Measurements from ENCODE around the gene ANO6. TPM values are rescaled to one million over a fixed set of nuclear protein-coding genes. Genes with fewer than 3 reads are reported as not detected.
"Not testable (repeated sequence)": the region's sequence is repeated elsewhere in the genome, so short reads cannot be mapped to it uniquely, and the experiment has no call there.

Gene ANO6
- polyA plus RNA-seq, 3 donors, result 11.7 to 59.2 (median 21.8) TPM

DNA sequence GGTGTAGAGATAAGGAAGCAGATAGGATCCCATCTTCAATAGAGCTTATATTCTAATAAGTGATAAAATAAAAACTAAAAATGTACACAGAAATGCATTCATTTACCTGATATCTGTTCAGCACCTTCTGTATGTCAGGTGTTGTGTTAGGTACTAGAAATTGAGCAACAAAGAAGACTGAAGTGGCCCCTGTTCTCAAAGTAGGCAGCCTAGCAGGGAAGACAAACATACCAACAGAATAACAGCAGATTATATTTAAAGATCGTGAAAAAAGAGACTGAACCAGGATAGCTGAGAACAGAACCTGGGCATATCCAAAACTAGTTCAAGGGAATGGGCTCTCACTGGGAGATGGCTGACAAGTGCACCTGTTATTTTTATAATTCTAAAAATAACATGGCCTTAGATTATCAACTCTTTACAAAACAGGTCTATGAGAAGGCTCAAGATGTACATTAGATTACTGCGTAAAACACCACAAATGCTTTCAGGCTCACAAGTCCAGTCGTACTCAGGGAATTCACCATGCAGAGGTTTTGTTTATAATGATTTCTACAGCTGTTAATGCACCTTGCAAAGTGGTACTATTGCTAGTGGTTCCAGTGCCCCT lies 16.4 kb downstream of the ANO6 start:
- 39 to 96% (median 90%) methylated on average over 3 of the region's 3 CpGs for WGBS, 3 donors
- no peak overlapping the region for H3K27ac ChIP-seq (ENCODE audit: low read depth, low read length)

DNA sequence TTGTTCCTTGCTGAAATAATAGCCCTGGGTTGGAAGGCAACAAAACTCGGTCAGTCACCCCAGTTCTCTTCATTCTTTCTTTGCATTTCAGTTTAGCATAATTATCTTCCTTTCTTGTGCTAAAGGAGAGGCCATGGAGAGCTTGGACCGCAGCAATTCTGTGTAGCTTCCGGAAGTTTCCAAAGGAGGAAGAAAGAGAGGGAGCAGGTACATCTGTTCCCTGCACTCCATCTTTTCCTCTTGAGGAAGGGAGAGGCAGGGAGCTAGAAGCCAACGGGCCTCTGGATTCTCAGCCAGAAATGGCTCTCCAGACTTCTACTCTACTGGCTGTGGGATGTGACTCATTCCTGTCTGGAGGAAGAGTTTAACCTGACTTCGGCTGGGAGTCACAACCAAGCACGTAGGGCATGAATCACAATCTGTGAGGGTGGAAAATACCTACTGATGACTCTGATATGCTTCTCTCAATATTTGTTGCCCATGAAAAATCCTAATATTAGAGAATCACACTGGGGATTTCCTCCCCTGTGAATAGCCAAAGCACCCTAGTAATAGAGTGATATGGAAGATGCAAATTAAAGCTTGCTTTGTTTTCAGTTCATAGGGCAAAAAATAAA lies 17.0 kb downstream of the ANO6 start:
- H3K27ac ChIP-seq (ENCODE audit: low read depth, low read length), result no peak overlapping the region
- 41 to 59% (median 52%) methylated on average over 6 of the region's 6 CpGs for WGBS, 3 donors

DNA sequence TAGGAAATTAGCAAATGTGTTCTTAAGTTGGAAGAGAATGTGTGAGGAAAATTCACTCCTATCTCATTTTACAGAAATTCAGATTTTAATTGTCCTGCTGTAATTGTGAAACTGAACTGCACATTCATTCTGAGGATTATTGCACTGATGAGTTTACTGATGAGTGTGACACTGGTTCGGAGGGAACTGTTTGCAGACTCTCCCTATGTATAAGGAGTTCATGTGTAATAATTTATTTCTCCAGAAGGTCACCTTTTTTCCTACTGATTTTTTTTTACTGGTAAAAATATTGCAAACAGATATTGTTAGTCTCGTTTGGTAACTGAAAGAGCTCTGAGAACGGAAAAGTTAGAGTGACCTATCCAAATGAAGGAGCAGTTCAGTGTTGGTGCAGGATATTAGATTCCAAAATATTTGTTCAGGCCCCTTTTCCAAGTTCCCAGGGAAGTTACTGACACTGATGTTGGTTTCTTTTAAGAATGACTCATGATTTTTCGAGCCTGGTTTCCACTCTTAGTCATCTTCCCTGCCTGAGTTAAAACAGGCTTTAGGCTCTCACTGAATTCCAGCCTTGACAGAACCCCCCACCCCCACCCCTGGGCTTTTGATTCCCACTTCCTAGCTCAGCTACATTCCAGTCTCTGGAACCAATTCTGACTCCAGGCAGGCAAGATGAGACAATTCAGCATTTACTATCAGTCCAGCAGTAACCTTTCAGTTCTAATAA lies 18.4 kb downstream of the ANO6 start:
- 20 to 31% (median 22%) methylated on average over 4 of the region's 4 CpGs for WGBS, 3 donors
- H3K27ac ChIP-seq (ENCODE audit: low read depth, low read length), result no peak overlapping the region

DNA sequence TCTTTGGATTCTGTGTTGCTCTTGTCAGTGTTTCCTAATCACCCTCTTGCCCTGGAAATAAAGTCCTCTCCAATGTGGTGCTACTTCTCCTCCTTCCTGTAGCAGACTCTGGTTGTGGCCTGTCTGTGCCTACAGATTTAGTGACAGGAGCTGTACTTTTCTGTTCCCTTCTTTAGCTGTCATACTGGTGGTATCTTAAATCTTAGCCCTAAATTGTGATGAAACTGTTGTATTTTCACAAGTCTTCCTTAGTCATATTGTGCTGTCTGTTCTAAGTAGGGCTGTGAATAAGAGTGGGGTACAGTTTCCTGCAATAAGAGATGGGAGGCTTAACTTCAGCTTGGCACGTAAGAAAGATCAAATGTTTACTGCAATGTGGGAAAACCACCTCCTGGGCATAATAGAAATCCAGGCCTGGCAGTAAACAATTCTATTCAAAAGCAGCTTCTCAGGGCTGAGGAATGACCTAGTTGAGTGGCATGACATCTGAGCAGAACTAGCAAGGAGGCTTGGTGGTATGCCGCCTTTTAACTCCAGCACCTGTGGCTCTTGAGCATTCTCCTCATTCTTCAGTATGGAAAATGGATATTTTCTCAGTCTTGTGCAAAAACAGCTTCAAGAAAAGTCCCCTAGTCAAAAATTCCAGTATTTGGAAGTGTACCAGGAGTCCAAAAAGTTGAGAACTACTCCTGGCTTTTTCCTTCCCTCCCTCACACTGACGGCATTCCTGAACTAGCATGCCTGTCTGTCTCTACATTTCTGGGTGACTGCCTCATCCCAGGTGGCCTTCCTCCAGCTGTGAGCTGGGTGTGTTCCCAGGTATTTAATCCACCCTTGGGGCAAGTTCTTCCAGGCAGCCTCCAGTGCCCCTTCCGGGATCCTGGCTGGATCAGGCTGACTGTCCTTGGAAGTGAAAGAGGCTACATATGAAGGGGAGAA lies 19.5 kb downstream of the ANO6 start:
- H3K27ac ChIP-seq (ENCODE audit: low read depth, low read length), result peak overlapping the region; percentile 9
- WGBS, 3 donors, result 26 to 60% (median 59%) methylated on average over 4 of the region's 4 CpGs

DNA sequence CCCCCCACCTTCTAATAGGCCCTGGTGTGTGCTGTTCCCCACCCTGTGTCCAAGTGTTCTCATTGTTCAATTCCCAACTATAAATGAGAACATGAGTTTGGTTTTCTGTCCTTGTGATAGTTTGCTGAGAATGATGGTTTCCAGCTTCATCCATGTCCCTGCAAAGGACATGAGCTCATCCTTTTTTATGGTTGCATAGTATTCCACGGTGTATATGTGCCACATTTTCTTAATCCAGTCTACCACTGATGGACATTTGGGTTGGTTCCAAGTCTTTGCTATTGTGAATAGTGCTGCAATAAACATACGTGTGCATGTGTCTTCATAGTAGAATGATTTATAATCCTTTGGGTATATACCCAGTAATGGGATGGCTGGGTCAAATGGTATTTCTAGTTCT lies 20.5 kb downstream of the ANO6 start:
- 50 to 94% (median 79%) methylated on average over 1 to 2 of the region's 2 CpGs for WGBS, 3 donors
- not testable (repeated sequence) for H3K27ac ChIP-seq (ENCODE audit: low read depth, low read length)

DNA sequence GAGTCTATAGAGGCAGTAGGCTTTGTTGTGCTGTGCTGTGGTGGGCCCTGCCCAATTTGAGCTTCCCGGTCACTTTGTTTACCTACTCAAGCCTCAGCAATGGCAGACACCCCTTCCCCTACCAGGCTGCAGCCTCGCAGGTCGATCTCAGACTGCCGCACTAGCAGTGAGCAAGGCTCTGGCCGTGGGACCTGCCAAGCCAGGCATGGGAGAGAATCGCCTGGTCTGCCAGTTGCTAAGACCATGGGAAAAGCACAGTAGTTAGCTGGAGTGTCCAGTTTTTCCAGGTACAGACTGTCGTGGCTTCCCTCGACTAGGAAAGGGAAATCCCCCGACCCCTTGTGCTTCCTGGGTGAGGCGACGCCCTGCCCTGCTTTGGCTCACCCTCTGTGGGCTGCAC lies 26.3 kb downstream of the ANO6 start:
- no peak overlapping the region for H3K27ac ChIP-seq (ENCODE audit: low read depth, low read length)
- WGBS, 3 donors, result 43 to 89% (median 88%) methylated on average over 11 of the region's 11 CpGs

DNA sequence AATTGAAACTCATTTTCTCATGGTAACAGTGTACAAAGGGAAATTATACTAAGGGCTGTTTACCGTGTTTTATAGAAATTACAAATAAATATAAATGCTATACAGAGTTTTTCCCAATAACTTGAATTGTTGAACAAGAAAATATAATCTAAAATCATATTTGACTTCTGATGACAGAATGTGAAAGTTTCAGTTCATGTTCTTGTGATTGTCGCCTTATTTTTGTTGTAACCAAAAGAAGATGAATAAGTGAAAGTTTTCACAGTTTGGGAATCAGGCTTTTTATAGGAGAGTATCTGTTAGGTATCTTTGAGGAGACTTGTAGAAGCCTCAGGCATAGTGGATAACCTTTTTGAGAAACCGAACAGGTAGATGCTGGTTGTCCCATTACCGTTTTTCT lies 28.1 kb downstream of the ANO6 start:
- H3K27ac ChIP-seq (ENCODE audit: low read depth, low read length), result no peak overlapping the region

DNA sequence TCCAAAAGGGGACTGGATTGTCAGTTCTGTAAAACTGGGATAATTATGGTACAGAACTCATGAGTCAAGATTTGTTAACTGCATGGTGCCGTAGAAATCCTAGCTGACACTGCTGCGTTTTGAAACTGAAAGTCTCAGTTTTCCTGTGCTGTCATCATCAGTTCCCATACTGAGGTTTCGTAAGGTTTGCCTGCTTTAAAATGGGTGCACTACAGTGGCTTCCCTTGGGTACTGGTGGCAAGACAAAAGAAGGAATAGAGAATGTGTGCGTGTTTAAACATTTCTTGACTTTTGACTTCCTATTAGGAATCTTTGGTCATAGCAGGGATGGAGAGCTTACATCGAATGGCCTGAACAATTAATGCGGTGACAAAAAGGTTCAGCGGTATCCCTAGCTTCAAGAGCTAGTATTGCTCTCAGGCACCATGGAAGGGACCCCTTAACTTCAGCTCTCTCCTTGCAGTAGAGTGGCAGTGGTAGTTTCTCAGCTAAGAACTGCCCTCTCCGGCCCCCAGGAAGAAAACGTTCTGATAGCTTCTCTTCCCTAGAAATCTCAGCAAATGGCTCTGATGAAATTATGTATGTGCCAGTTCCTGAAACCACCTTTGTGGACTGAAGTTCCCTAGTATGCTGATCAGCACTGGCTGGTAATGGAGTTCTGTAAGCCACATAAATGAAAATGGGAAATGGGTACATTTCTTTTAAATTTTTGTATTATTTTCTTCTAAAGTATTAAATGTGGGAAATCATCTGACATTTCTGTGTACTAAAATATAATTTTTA lies 28.9 kb downstream of the ANO6 start:
- H3K27ac ChIP-seq (ENCODE audit: low read depth, low read length), result no peak overlapping the region
- 54 to 91% (median 55%) methylated on average over 9 of the region's 9 CpGs for WGBS, 3 donors

More for the DNA sequence above, 28.1 kb downstream of the ANO6 start:
- 86 to 95% (median 87%) methylated on average over 4 of the region's 4 CpGs for WGBS, 3 donors

DNA sequence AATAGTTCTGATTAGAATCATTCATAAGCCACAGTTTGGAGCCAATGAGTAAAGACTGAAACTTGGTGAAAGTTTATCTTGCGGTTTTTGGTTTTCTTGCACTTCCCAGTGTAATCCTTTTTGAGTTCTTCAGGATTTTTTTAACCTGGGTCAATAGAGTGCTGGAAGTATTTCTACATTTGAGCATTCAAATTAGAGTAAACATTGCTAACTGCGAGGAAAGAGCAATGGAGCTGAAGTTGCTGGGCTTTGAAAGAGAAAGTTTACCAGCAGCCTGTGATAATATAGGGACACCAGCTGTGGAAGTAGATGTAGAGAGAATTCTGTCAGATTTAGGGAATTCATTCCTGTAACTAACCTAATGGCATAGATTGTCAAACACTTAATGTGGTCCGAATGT lies 30.3 kb downstream of the ANO6 start:
- no peak overlapping the region for H3K27ac ChIP-seq (ENCODE audit: low read depth, low read length)
- WGBS, 3 donors, result 63 to 89% (median 77%) methylated on average over 3 of the region's 3 CpGs

DNA sequence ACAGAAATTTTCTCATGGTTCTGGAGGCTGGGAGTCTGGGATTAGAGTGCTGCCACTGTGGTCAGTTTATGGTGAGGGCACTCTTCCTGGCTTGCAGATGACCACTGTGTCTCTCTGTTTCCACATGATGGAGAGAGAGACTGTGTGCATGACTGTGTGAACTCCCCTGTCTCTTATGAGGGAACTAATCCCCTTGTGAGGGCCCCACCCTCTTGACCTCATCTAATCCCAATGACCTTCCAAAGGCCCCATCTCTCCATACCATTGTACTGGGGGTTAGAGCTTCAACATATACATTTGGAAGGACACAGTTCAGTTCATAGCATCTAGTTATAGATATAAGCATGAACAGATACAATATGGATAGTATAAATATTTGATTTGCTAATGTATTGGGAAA lies 31.7 kb downstream of the ANO6 start:
- H3K27ac ChIP-seq (ENCODE audit: low read depth, low read length), result no peak overlapping the region

DNA sequence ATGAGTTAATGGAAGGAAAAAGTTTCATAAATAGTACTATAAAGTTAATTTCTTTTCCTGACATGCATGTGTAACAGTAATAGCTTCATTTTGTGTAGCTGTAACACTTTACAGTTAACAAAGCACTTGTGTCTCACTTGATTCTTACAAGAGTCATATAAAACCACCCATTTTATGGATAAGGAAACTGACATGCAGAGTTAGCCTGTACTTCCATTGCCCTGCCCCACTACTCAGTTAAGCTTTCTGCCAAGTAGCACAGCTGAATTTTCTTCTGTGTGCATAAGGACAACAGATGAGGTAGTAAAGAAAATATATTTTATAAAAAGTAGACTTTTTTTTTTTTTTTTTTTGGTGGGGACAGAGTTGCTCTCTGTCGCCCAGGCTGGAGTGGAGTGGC lies 32.2 kb downstream of the ANO6 start:
- 93 to 100% (median 94%) methylated on average over 1 of the region's 1 CpG for WGBS, 3 donors

DNA sequence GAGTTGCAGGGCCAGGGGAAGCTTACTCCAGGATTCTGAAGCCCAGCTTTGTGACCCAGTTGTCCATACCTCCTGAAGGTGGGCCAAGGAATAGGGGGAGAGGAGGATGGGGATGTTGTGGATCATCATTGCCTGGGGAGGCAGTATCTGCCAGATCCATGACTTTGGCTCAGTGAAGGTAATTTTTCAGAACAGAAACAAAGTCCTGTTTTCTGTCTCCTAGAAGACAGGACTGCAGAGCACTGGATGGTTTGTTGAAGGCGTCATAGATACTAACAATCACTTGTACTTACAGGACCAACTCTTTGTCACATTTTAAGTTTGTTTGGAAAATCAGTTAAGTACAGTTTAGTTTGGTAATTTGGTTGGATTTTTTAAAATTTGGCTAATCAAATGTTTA lies 38.4 kb downstream of the ANO6 start:
- 71 to 96% (median 83%) methylated on average over 1 of the region's 1 CpG for WGBS, 3 donors
- no peak overlapping the region for H3K27ac ChIP-seq (ENCODE audit: low read depth, low read length)

More for the DNA sequence above, 32.2 kb downstream of the ANO6 start:
- no peak overlapping the region for H3K27ac ChIP-seq (ENCODE audit: low read depth, low read length)

DNA sequence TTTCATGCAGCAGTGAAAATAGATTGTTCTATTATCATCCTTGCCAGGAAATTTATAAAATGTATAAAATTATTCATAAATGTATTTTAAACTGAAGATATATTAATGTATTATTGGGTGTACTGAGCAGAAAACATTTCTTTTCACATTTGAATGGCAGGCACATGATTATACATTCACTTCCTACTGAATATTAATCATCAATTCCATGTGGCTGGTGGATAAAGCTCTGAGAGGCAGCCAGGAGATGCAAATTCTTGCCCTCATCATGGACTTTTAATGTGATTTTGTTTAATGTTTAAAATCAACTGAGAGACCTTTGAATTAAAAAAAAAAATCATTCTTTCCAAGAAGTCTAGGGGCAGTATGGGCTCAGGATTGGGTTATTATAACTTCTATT lies 40.8 kb downstream of the ANO6 start:
- no peak overlapping the region for H3K27ac ChIP-seq (ENCODE audit: low read depth, low read length)

DNA sequence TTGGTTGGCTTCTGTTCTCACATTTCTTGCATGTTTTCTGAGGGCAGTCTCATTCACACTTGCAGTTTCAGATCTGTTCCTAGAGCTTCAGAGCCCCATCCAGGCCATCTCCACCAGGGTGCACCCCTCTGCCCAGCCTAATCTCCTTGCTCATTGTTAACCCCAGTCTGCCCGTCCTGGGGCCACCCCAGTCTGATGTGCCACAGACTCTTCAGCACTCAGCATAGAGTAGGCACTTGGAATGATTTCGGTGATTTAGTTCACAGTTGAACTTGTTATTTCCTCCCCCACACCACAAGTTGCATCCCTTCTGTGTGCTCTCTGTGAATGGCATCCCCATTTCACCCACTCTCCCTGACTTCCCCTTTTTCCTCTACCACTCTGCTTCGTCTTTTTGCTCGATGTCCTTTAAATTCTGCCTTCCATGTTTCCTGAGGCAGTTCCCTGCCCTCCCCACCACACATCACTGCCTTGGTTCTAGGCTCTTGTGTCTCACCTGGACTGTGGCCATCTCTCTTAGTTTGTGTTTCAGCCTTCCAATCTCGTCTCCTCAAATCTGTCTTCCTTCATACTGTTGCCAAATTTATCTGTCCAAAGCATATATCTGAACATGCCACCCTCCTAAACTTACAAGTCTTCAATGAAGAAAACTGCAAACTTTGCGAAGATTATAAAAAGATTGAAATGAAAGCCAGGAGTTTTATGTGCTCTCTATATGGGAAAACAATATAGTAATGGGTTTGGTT lies 41.5 kb downstream of the ANO6 start:
- WGBS, 3 donors, result 56 to 84% (median 66%) methylated on average over 6 of the region's 6 CpGs
- H3K27ac ChIP-seq (ENCODE audit: low read depth, low read length), result no peak overlapping the region

DNA sequence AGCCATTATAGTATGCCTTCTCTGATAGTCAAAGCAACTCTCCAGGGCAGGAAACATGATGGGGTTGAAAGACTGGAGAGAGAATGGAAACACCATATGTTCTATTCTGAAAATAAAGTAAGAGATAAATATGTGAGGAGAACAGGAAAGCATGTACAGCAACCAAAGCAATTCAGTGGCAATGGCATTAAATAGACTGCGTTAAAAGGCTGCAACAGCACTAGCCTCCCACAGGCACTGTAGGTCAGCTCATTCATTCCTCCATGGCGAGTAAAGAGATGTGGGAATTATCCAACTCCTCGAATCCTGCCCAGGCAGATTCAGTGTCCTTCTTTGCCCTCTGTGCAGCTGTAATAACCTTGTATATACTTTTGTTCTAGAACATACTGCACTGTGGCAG lies 43.8 kb downstream of the ANO6 start:
- no peak overlapping the region for H3K27ac ChIP-seq (ENCODE audit: low read depth, low read length)
- 55 to 66% (median 59%) methylated on average over 3 of the region's 3 CpGs for WGBS, 3 donors

DNA sequence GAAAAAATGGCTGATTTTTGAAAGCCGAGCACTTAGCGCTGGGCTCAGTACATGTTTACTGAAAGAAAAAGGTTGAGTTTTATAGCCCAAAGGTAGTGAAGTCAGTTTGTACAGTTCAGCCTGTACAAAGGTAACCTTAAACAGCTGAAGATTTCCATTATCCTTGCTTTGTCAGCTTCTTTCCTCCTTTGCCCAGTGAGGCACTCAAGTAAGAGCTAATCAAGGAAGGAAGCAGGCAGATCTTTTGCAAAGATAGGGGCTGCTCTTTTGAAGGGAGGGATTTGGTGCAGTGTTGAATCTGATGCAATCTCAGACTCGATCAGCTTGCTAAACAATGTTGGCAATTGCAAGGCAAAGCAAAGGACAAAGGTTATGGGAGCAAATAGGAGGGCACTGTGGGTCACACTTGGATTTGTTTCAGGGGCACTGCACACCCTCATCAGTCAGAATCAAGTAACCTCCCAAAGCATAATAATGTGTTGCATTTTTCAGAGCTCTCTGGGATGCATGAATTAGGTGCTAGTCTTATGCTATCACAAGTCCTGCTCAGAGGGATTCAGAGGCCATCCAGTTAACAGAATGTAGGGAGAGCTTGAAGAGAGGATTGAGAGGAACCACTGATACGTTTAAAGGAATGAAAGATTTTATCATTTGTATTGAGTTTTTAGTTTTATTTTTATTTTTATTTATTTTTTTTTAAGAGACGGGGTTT lies 44.4 kb downstream of the ANO6 start:
- H3K27ac ChIP-seq (ENCODE audit: low read depth, low read length), result no peak overlapping the region
- 54 to 68% (median 66%) methylated on average over 5 of the region's 5 CpGs for WGBS, 3 donors

DNA sequence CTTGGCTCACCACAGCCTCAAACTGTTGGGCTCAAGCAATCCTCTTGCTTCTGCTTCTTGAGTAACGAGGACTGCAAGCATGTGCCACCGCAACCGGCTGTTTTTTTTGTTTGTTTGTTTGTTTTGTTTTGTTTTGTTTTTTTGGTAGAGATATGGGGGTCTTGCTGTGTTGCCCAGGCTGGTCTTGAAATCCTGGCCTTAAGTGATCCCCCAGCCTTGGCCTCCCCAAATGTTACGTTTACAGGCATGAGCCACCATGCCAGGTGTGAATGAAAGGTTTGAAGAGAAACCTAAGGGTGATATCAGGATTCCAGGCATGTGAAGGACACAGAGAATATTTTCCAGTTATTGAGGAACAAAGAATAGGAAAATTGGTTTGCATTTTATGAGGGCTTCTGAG lies 45.0 kb downstream of the ANO6 start:
- 74 to 84% (median 83%) methylated on average over 4 of the region's 4 CpGs for WGBS, 3 donors

More for the DNA sequence above, 45.0 kb downstream of the ANO6 start:
- no peak overlapping the region for H3K27ac ChIP-seq (ENCODE audit: low read depth, low read length)
